Activated T-cell treated with anti-CD3 and anti-CD28 coated beads for 48 hours (primary cell): ENCODE data around the gene HUWE1.

Experiments
- DNase-seq: peaks from one replicate; pipeline ENCODE4 v3.0.0-alpha.2; 2020; ENCODE audit warnings: low read depth

Gene HUWE1

DNA sequence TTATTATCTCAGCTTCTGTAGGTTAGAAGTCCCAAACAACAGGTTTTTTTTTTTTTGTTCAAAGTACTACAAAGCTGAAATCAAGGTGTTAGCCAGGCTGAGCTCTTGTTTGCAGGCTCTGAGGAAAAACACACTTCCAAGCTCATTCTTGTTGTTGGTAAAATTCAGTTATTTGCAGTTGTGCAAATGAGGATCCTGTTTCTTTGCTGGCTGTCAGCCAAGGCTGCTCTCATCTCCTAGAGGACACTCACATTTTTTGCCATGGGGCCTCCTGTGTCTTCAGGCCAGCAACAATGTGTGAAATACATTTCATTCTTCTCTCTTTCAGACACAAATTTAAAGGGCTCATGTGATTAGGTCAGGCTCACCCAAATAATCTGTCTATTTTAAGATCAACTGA, 192.1 kb downstream of the HUWE1 start:
- no peak for DNase-seq

DNA sequence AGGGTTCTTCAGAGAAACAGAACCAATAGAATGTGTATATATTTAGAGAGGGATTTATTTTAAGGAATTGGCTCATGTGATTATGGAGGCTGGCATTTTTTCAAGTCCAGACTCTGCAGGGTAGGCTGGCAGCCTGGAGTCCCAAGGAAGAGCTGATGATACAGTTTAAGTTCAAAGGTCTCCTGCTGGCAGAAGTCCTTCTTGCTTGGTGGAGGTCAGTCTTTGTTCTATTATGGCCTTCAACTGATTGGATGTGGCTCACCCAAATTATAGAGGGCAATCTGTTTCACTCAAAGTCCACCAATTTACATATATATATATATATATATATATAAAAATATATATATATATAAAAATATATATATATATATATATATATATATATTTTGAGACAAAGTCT, 200.2 kb downstream of the HUWE1 start:
- no peak for DNase-seq

DNA sequence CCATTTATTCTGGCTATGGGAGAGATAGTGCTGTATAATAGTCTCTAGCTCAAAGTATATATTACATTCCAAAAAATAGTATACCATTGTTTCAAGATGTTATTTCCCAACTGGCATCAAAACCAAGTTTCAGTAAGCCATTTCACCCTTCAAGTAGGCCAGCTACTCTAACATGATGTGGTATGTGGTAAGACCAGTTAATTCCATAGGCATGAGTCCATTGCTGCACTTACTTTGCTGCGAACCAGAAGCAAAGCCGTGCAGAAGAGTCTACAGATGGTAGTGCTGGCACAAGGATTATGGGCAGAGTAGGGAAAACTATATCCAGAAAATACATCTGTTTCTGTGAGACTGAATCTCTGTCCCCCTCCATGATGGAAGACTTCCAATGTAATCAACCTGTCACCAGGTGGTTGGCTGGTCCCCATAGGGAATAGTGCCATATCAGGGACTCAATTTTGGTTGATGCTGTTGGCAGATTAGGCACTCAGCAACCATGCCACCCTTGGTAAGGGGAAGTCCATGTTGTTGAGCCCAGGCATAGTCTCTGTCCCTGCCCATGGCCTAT, 202.6 kb downstream of the HUWE1 start:
- no peak for DNase-seq

DNA sequence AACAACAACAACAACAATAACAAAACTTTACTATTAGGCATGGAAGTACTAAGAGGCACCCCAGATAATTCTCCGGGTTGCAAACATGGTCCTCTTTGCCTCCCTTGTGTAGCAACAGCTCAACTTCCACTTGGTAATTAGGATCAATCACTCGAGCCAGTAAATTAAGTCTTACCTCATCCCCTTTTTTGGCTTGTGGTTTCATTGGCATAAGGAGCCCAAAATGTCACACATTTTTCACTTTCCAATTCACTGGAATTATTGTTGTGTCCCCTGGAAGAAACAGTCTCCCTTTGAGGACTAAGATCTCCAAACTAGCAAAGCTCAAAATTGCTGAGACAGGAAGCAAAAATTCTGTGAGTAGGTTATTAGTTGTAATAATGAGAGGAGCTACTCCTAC, 203.1 kb downstream of the HUWE1 start:
- no peak for DNase-seq
